ENCODE data around the gene ACRV1.

- TF ChIP-seq CTCF (IDR thresholded peaks at IDR 0.05; ENCODE audit: low read length) (no peak), EZH2 (IDR thresholded peaks at IDR 0.05; ENCODE audit: borderline replicate concordance, low read length) (no peak)
Observed at GRCh38 chr11:125685228-125685627, 4.6 kb upstream of the ACRV1 start.
